Stimulated activated CD4-positive, alpha-beta T cell treated with anti-CD3 and anti-CD28 coated beads, Interleukin-4, amount 100 ng/mL, for 48 hours (primary cell): ENCODE data around the gene FBXL16.

Experiments used
- DNase-seq, 2 donors: peaks; one replicate each; pipeline ENCODE4 v3.0.0-alpha.2; 2020; ENCODE audit warnings: low read depth in 2 of 2

Gene FBXL16

GRCh38 chr16:643050-643368 is 62.6 kb downstream of the FBXL16 start:
- DNase-seq = no peak
